Renal pelvis (tissue), 4 donors: ENCODE data around the gene GABRP. TPM values are rescaled to one million over a fixed set of nuclear protein-coding genes. Genes with fewer than 3 reads are reported as not detected.
"Not testable (repeated sequence)": the region's sequence is repeated elsewhere in the genome, so short reads cannot be mapped to it uniquely, and the experiment has no call there.

Experiments
- DNase-seq: peaks from one replicate; pipeline ENCODE4 v3.0.0-alpha.2; 2013
- polyA plus RNA-seq, 3 donors: library from polyadenylated mRNA; unstranded; fragments of 120-200 nt; gene quantifications; one replicate each; pipeline ENCODE4 v1.2.1, GENCODE V29; 2013; ENCODE audit not compliant: insufficient read length in 3 of 3

Gene GABRP
- polyA plus RNA-seq, 3 donors, result 2.2 to 2.4 (median 2.4) TPM

GRCh38 chr5:170792878-170793277 is 9.4 kb downstream of the GABRP start:
- DNase-seq, result no peak

- no peak for DNase-seq
These were observed 11.6 kb downstream of the GABRP start for GRCh38 chr5:170795154-170795553.

GRCh38 chr5:170805666-170806065 is 22.1 kb downstream of the GABRP start:
- DNase-seq, result no peak

GRCh38 chr5:170809551-170809950 is 26.0 kb downstream of the GABRP start:
- no peak for DNase-seq

- DNase-seq, result no peak
These were observed 28.2 kb downstream of the GABRP start for GRCh38 chr5:170811719-170812118.

GRCh38 chr5:170813231-170813630 is 29.7 kb downstream of the GABRP start:
- no peak for DNase-seq

- DNase-seq, result no peak
These were observed 33.7 kb downstream of the GABRP start for GRCh38 chr5:170817195-170817594.

GRCh38 chr5:170818232-170818631 is 34.7 kb downstream of the GABRP start:
- DNase-seq, result no peak

GRCh38 chr5:170819824-170820223 is 36.3 kb downstream of the GABRP start:
- no peak for DNase-seq

- no peak for DNase-seq
These were observed 37.8 kb downstream of the GABRP start for GRCh38 chr5:170821257-170821800.

GRCh38 chr5:170826117-170826516 is 42.6 kb downstream of the GABRP start:
- no peak for DNase-seq

- DNase-seq, result no peak
These were observed 48.7 kb downstream of the GABRP start for GRCh38 chr5:170832241-170832640.

- DNase-seq, result not testable (repeated sequence)
These were observed 50.5 kb downstream of the GABRP start for GRCh38 chr5:170833981-170834380.

- no peak for DNase-seq
These were observed 52.7 kb downstream of the GABRP start for GRCh38 chr5:170836226-170836625.

- DNase-seq, result no peak
These were observed 60.3 kb downstream of the GABRP start for GRCh38 chr5:170843870-170844269.

GRCh38 chr5:170844651-170845050 is 61.1 kb downstream of the GABRP start:
- DNase-seq, result no peak

- DNase-seq, result no peak
These were observed 62.9 kb downstream of the GABRP start for GRCh38 chr5:170846416-170846815.

- no peak for DNase-seq
These were observed 63.3 kb downstream of the GABRP start for GRCh38 chr5:170846846-170847245.

- DNase-seq, result no peak
These were observed 64.5 kb downstream of the GABRP start for GRCh38 chr5:170848033-170848432.

- DNase-seq, result no peak
These were observed 65.8 kb downstream of the GABRP start for GRCh38 chr5:170849374-170849773.

GRCh38 chr5:170854566-170854965 is 71.0 kb downstream of the GABRP start:
- DNase-seq, result no peak

GRCh38 chr5:170857066-170857465 is 73.5 kb downstream of the GABRP start:
- DNase-seq, result no peak

- no peak for DNase-seq
These were observed 76.9 kb downstream of the GABRP start for GRCh38 chr5:170860415-170860814.

GRCh38 chr5:170860818-170861666 is 77.5 kb downstream of the GABRP start:
- DNase-seq, result no peak
